HG03025 (cell line): ENCODE results near the gene NUP153.
A peak's percentile ranks its signal among the peaks of the same experiment; 100 is the strongest.
"Not testable (repeated sequence)": the region's sequence is repeated elsewhere in the genome, so short reads cannot be mapped to it uniquely, and the experiment has no call there.

ENCODE experiments used
- ATAC-seq: cut with Tn5 transposase; IDR thresholded peaks from one replicate; pipeline ENCODE4 v1.9.1; 2021; ENCODE audit warnings: mild to moderate bottlenecking, moderate library complexity; ENCODE audit not compliant: unreplicated experiment, low FRiP score

Gene NUP153

DNA sequence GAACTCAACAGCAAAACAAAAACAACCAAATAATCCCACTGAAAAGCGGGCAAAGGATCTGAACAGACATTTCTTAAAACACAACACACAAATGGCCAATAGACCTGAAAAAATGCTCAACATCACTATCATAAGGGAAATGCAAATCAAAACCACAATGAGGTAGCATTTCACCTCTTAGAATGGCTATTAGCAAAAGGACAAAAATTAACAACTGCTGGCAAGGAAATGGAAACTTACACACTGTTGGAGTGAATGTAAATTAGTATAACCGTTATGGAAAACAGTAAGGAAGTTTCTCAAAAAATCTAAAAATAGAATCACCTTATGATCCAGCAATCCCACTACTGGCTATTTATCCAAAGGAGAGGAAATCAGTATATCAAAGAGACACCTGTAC, 85.7 kb downstream of the NUP153 start:
- peak; percentile 61 for ATAC-seq

DNA sequence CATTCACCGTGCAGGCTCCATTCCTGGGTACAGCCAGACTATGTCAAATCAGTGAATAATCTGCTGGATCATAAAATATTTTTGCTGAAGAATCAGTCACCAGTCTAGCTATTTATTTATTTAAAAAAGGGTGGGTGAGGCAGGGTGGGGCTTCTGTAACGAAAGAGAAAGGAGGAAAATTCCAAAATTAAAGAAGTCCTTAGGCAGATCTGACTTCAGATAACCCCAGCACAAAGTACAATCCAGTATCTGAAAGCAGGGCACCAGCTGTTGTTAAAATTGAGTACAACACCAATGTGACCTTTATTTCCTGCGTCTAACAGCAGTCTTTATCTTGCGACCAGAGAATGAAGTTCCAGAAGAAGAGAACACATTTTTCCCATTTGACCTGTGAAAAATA, 90.9 kb downstream of the NUP153 start:
- ATAC-seq = no peak

DNA sequence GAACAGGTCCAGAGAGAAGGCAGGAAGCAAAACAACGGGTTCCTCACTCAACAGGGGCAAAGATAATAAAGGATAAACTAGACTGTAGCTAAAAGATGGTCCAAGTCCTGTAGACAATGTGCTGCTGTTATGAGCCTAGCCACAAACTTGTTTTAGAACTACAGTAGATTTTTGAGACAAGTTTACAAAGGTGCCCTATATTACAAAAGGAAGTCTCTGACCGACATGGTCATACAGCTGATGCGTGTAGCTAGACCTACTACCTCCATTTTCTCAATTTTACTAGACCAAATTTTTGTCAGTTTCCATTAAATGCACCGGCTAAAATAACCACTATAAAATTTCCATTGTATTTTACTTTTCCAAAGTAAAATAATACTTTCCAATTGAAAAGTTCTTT, 94.7 kb downstream of the NUP153 start:
- ATAC-seq = no peak

DNA sequence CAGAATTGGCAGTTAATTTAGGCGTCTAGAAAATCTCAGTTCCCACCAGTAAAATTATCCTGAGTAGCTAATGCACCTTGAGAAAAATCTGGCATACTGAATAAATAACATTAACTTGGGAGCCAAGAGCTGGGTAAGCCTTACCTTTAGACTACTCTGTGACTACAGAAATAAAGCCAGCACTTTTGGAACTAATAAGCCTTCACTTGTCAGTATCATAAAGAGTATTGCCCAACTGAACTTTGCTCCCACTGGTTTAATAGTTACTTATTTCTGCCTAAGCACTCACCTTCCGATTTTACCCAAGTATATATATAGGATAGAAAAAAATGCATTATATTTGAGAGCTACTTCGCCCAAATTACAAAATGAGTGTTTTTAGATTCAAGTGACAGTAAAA, 95.9 kb downstream of the NUP153 start:
- no peak for ATAC-seq

DNA sequence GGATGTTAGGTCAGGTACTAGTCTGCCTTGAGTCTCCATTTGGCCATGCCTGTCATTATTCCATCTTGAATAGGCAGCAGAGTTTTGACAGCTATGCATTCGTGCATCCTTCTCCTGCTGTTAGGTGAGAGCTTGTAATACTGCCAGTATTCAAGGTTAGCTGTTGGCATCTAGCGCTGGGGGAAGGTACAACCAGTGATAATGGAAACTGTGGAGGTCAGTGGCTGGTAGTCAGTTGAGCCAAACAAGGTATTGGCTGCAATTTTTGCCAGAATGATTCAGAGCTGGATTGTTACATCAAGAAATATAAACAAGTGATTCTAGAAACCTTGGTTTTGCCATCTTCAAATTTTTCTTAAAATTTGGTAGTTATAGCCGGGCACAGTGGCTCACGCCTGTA, 100.1 kb downstream of the NUP153 start:
- ATAC-seq = no peak

DNA sequence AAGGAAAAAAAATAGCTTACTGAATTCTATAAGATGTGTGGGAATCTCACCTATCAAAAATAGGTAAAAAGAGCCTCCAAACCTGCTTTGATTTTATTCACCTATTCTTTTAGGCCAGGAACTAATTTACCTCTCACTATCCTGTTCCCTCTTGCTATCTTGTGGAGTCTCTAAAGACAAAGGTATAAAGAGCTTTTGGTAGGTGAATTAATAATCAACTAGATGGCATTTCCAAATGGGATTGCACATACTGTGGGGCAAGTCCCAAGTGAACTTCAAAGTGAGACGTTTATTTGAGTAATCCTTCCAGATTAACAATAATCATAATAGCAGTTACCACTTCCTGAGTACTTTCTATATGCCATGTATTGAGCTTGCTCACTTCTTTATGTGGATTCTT, 103.8 kb downstream of the NUP153 start:
- no peak for ATAC-seq

DNA sequence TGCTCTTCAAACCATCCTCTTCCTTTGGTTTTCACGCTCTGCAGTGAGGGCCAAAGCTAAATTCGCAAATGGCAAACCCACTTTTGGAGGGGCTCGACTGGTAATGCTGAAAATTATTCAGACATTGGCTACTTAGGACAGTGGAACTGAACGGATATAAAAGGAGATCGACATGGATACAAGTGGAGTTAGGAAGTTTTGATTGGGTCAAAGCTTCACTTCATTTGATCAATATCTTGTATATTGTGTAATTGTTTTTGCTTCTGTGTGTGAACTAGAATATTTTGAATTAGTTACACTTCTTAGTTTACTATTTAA, 105.4 kb downstream of the NUP153 start:
- no peak for ATAC-seq

DNA sequence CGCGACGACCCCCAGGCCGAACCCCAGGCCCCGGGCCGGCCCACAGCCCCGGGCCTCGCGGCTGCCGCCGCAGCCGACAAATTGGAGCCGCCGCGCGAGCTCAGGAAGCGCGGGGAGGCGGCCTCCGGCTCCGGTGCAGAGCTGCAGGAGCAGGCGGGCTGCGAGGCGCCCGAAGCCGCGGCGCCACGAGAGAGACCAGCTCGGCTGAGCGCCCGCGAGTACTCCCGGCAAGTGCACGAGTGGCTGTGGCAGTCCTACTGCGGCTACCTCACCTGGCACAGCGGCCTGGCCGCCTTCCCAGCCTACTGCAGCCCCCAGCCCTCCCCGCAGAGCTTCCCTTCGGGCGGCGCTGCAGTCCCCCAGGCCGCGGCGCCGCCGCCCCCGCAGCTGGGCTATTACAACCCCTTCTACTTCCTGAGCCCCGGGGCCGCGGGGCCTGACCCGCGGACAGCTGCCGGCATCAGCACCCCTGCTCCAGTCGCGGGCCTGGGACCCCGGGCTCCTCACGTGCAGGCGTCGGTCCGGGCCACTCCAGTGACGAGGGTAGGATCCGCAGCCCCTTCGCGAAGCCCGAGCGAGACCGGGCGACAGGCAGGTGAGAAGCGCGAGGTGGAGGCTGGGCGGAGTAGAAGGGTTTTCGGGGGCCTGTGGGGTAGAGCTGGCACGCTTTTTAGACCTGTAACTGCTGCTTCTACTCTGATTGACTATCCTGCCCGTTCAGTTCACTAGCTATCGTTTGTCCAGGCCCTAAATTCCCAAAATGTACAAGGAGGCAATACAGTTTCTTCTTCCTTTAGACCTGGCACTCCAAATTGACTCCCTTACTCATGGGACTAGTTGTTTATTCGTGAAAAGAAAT, 106.0 kb downstream of the NUP153 start:
- ATAC-seq = peak; percentile 61

DNA sequence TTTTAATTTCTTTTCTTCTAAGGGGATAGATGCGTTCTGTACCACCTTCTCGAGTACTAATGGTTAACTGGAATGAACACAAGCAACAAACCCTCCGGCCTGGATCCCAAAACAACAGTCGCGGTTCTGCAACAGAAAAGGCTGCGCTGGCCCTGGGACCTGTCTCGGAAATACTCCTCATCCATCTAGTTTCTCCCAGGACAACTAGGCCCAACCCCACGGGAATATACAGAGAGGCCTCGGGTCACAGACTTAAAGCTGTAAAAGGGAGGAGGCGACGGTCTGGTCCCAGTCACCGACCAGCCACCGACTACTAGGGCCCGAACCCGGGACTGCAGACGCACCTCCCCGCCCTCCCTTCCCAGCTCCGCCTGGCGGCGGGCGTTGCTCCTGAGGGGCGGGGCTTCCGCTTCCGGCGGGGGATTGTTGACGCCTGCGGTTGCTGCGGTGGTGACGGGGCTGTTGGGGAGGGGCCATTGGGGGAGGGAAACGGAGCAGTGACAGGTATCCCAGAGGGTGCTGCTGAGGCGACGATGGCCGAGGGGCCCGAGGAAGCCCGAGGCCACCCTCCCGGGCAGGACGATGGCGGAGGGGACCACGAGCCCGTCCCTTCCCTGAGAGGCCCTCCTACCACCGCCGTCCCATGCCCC, 106.7 kb downstream of the NUP153 start, which contains the start of gene FAM8A1:
Gene FAM8A1 (plus strand): TSS at position 426 of the 650 bp plus-strand sequence. CDS start 108 bp downstream, at position 534.
- ATAC-seq = peak; percentile 84

DNA sequence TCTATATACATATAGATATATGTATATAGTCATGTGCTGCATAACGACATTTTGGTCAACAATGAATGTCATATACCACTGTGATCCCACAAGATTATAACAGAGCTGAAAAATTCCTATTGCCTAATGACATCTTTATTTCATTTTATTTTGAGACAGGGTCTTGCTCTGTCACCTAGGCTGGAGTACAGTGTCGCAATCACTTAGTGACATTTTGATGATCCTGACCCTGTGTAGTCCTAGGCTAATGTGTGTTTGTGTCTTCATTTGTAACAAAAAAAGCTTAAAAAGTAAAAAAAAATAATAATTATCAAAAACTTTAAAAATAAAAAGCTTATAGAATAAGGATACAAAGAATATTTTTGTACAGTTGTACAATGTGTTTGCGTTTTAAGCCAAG, 110.6 kb downstream of the NUP153 start:
- ATAC-seq = no peak

DNA sequence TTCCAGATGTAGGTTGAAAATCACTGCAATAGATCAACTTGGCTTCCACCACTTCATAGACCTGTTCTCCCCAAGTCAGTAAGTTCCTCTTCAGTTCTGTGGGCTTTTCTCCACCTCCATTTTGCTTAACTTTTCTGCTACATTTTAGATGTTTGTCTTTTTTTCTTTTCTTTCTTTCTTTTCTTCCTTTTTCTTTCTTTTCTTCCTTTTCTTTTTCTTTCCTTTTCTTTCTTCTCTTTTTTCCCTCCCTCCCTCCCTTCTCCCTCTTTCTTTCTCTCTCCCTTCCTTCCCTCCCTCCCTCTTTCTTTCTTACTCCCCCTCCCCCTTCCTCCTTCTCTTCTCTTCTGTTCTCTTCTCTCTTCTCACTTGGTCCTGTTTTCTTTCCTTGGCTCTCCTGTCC, 113.5 kb downstream of the NUP153 start:
- no peak for ATAC-seq

DNA sequence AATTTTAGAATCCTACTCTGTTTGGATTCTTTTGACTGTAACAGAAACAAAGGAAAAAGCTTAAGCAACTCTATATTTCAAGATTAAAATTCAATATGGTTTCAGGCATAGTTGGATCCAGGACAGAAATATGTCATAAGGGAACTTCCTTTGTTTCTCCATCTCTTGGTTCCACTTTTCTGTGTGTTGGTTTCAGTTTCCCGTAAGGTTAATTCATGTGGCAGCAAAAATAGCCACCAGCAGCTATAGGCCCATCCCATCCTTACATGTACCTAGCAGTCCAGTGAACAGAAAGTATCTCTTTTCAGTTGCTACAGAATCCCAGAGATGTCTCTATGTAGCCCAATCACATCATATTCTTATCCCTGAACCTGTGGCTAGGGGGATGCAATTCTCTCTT, 115.4 kb downstream of the NUP153 start:
- no peak for ATAC-seq

DNA sequence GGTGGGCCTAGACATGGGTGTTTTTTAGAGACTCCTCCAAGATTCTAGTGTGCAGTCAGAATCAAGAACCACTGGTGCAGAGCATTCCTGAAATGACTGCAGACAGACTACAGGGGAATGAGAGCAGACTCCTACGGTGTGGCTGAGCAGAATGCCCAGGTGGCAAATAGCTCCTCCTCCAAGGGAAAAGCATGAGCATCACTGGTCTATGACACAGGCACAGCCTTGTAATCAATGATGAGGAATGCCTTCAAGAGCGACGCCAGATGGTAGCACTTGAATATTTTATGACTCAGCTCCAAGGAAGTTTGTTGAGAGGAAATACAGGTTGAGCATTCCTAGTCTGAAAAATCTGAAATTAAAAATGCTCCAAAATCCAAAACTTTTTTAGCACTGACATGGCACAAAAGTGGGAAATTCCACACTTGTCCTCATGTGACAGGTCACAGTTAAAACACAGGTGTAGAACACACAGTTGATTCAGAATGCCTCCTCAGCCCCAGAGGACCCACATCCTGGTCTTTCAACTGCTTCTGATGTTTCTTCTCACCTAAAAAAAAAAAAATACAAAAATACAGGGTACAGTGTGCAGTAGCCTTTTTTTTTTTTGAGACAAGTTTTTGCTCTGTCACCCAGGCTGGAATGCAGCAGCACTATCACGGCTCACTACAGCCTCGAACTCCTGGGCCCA, 117.2 kb downstream of the NUP153 start:
- no peak for ATAC-seq

DNA sequence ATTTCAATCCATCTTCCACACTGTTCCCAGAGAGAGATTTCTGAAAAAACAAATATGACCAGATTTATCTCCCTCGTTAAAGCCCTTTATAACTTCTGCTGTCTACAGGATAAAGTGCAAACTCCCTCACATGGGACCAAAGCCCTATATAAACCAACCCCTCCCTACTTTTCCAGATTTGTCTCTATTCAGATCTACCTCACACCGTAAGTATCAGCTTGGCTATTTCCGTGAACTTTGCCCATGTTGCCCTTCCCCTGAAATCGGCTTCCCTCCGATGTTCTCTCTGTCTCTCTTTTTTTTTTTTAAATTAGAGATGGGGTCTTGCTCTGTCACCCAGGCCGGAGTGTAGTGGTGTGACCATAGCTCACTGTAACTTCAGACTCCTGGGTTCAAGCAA, 118.7 kb downstream of the NUP153 start:
- no peak for ATAC-seq

DNA sequence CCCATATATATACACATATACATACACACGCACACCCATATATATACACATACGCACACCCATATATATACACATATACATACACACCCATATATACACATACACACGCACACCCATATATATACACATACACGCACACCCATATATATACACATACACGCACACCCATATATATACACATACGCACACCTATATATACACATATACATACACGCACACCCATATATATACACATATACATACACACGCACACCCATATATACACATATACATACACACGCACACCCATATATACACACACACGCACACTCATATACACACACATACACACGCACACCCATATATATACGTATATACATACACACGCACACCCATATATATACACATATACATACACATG, 120.1 kb downstream of the NUP153 start:
- ATAC-seq = not testable (repeated sequence)

DNA sequence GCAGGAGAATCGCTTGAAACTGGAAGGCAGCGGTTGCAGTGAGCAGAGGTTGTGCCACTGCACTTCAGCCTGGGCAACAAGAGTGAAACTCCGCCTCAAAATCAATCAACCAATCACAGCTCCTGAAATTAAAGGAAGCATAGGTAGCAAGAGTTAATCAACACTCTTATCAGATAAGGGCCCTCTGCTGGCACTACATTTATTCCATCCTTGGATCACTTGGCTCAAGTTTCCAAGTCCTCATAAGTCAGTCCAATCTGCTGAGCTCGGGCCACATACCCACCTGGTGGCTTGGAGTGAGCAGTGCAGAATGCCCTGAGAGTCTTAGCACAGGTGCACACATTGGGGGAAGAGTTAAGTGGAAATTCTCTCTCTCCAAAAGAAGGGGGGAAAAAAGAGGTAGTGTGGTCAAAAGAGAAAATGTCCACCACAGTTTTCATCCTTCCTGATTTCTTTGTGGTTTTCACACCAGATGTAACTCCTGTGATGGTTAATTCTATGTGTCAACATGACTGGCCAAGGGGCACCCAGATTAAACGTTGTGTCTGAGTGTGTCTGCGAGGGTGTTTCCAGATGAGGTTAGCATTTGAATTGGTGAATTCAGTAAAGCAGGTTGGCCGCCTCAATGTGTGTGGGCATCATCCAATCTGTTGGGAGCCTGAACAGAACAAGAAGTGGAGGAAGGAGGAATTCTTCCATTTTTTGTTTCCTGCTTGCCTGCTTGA, 120.8 kb downstream of the NUP153 start:
- no peak for ATAC-seq

DNA sequence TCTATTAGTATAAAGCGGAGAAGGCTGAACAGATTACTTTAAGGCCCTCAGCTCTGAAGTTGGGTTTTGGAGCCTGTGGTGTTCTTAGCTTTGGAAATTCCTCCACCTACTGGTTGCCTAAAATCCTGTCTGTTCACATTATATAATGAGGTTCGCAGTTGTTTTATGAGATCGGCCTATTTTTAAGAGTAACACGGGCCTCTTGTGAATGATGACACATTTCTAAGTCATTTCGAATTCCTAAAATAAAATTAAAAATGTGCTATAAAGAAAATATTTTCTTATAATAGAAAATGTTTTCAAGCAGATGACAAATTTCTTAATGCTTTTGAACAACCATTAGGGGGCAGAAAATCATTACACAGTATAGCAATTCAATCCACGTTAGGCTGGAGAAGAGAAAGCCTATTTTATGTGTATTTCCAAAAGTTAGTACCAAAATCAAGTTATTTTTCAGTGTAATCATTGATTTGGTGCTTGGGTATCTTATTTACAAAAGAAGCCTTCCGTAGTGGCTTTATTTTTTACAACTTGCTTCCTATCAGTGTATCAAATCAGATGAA, 122.4 kb downstream of the NUP153 start:
- no peak for ATAC-seq

DNA sequence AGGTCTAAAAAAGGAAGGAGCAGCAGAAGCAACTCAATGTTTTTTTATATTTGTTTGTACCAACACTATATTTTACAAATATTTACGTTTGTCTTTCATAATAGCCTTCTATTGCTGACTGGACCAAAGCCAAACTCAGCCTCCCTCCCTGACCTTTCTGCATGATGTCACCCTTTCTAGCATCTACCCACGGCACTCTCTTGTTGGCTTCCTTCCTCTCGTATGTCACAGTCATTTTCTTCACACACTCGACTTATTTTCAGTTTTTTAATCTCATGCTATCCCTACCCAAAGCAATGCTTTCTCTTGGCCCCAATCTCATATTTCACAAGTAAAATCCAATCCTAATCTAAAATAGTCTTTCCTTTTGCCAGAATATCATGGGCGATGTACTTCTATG, 122.9 kb downstream of the NUP153 start:
- no peak for ATAC-seq

DNA sequence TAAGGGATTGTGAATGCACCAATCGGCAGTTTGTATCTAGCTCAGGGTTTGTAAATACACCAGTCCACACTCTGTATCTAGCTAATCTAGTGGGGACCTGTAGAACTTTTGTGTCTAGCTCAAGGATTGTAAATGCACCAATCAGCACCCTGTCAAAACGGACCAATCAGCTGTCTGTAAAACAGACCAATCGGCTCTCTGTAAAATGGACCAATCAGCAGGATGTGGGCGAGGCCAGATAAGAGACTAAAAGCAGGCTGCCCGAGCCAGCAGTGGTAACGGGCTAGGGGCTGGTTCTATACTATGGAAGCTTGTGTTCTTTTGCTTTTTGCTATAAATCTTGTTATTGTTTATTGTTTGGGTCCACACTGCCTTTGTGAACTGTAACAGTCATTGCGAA, 125.4 kb downstream of the NUP153 start:
- not testable (repeated sequence) for ATAC-seq

DNA sequence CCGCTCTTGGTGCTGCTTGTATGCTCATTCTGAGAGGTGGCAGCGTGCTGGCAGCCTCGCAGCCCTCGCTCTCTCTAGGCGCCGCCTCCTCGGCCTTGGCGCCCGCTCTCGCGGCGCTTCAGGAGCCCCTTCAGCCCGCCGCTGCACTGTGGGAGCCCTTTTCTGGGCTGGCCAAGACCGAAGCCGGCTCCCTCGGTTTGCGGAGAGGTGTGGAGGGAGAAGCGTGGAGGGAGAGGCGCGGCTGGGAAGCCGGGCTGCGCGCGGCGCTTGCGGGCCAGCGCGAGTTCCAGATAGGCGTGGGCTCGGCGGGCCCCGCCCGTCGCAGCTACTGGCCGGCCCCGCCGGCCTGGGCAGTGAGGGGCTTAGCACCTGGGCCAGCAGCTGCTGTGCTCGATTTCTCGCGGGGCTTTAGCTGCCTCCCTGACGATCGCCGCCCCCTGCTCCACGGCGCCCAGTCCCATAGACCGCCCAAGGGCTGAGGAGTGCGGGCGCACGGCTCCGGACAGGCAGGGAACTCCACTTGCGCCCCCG, 126.1 kb downstream of the NUP153 start:
- ATAC-seq = no peak
